ENCODE results near the gene GRM4. TPM values are rescaled to one million over a fixed set of nuclear protein-coding genes. Genes with fewer than 3 reads are reported as not detected.

Gene GRM4
- total RNA-seq, 1 donor from 2014 or later: 1.2 TPM

GRCh38 chr6:34143196-34143883 is 2.5 kb downstream of the GRM4 start:
- Mint-ChIP-seq H3K27ac (no peak overlapping the region), H3K27me3 (ENCODE audit: insufficient read depth, low read depth) (peaks cover 54% of the 10 kb centered on the region), H3K36me3 (no peaks in the 10 kb centered on the region), H3K4me1 (peaks cover 40% of the 10 kb centered on the region), H3K9me3 (no peaks in the 10 kb centered on the region), H3K4me3 (peak overlapping the region; percentile 68)
- Histone ChIP-seq H3K4me1 (peaks cover 39% of the 10 kb centered on the region), H3K27me3 (peaks cover 70% of the 10 kb centered on the region), H2AFZ (replicated peaks) (no peak overlapping the region), H3K27ac (no peak overlapping the region), H3K9ac (no peak overlapping the region), H3K9me3 (ENCODE audit: low read depth) (no peaks in the 10 kb centered on the region), H3K4me3 (peak overlapping the region; percentile 86), H3K4me2 (peak overlapping the region; percentile 95), H4K20me1 (ENCODE audit: low read depth) (peaks cover 31% of the 10 kb centered on the region), H3F3A (ENCODE audit: low read depth) (peaks cover 38% of the 10 kb centered on the region), H3K36me3 (no peaks in the 10 kb centered on the region), H3K79me2 (ENCODE audit: low read depth) (no peaks in the 10 kb centered on the region)
- TF ChIP-seq CTCF (IDR thresholded peaks at IDR 0.05): no peak
- TF ChIP-seq EZH2phosphoT487 (IDR thresholded peaks at IDR 0.05): no peak
- TF ChIP-seq EZH2 (IDR thresholded peaks at IDR 0.05): no peak
- no peak for DNase-seq (ENCODE audit: low spot score)

- no peak overlapping the region for H3K27ac Mint-ChIP-seq
- no peak for TF ChIP-seq EZH2phosphoT487 (IDR thresholded peaks at IDR 0.05)
- TF ChIP-seq EZH2 (IDR thresholded peaks at IDR 0.05): no peak
- no peak for TF ChIP-seq CTCF (IDR thresholded peaks at IDR 0.05)
- H3K9me3 Mint-ChIP-seq: no peaks in the 10 kb centered on the region
- Histone ChIP-seq H3K27me3 (peaks cover 66% of the 10 kb centered on the region), H3K9ac (no peak overlapping the region), H3K4me3 (no peak overlapping the region), H3F3A (ENCODE audit: low read depth) (peaks cover 44% of the 10 kb centered on the region), H3K79me2 (ENCODE audit: low read depth) (no peaks in the 10 kb centered on the region), H2AFZ (replicated peaks) (no peak overlapping the region), H4K20me1 (ENCODE audit: low read depth) (peaks cover 31% of the 10 kb centered on the region), H3K36me3 (no peaks in the 10 kb centered on the region), H3K27ac (no peak overlapping the region), H3K4me1 (peaks cover 40% of the 10 kb centered on the region), H3K4me2 (peak overlapping the region; percentile 67), H3K9me3 (ENCODE audit: low read depth) (no peaks in the 10 kb centered on the region)
- H3K4me1 Mint-ChIP-seq: peaks cover 35% of the 10 kb centered on the region
- no peak overlapping the region for H3K4me3 Mint-ChIP-seq
- no peaks in the 10 kb centered on the region for H3K36me3 Mint-ChIP-seq
- peak; percentile 85 for DNase-seq (ENCODE audit: low spot score)
- H3K27me3 Mint-ChIP-seq (ENCODE audit: insufficient read depth, low read depth): peaks cover 51% of the 10 kb centered on the region
These were observed 3.6 kb downstream of the GRM4 start for GRCh38 chr6:34142061-34142998.

GRCh38 chr6:34140075-34140474 is 5.8 kb downstream of the GRM4 start:
- Histone ChIP-seq H3K36me3 (no peaks in the 10 kb centered on the region), H3K9me3 (ENCODE audit: low read depth) (no peaks in the 10 kb centered on the region), H3F3A (ENCODE audit: low read depth) (peaks cover 22% of the 10 kb centered on the region), H3K4me1 (peaks cover 41% of the 10 kb centered on the region), H3K9ac (no peak overlapping the region), H3K4me3 (no peak overlapping the region), H3K79me2 (ENCODE audit: low read depth) (no peaks in the 10 kb centered on the region), H4K20me1 (ENCODE audit: low read depth) (peaks cover 21% of the 10 kb centered on the region), H3K27ac (no peak overlapping the region), H2AFZ (replicated peaks) (no peak overlapping the region), H3K4me2 (no peak overlapping the region), H3K27me3 (peaks cover 43% of the 10 kb centered on the region)
- TF ChIP-seq EZH2 (IDR thresholded peaks at IDR 0.05) (no peak), CTCF (IDR thresholded peaks at IDR 0.05) (no peak), EZH2phosphoT487 (IDR thresholded peaks at IDR 0.05) (no peak)
- Mint-ChIP-seq H3K27me3 (ENCODE audit: insufficient read depth, low read depth) (peaks cover 55% of the 10 kb centered on the region), H3K4me1 (peaks cover 23% of the 10 kb centered on the region), H3K9me3 (no peaks in the 10 kb centered on the region), H3K36me3 (no peaks in the 10 kb centered on the region), H3K4me3 (peak overlapping the region; percentile 20), H3K27ac (no peak overlapping the region)
- DNase-seq (ENCODE audit: low spot score): no peak
